Mesenchymal stem cell (in vitro differentiated cells and primary cell): ENCODE data around the gene FOXC2.

Source experiments
- DNase-seq: peaks from one replicate; pipeline ENCODE4 v3.0.0-alpha.2; 2013
- H2AFZ ChIP-seq: one replicate; pipeline ENCODE4 v1.6.1; 2013; ENCODE audit warnings: low read depth, mild to moderate bottlenecking, control low read depth, inconsistent platforms, low read length, moderate library complexity
- H2AK5ac ChIP-seq: 2 replicates; pipeline ENCODE4 v1.6.1; 2013; ENCODE audit warnings: low read length, moderate library complexity, mild to moderate bottlenecking, inconsistent platforms; ENCODE audit not compliant: severe bottlenecking
- H2BK120ac ChIP-seq: one replicate; pipeline ENCODE4 v1.6.1; 2013; ENCODE audit warnings: low read depth, mild to moderate bottlenecking, inconsistent platforms, low read length, moderate library complexity
- H2BK12ac ChIP-seq, 2 experiments: one replicate each; pipeline ENCODE4 v1.6.1; 2013; ENCODE audit warnings: inconsistent platforms in 2 of 2, low read length in 2 of 2, mild to moderate bottlenecking in 2 of 2, moderate library complexity in 2 of 2, control low read depth in 1 of 2
- H2BK15ac ChIP-seq: one replicate; pipeline ENCODE4 v1.6.1; 2013; ENCODE audit warnings: mild to moderate bottlenecking, low read depth, inconsistent platforms; ENCODE audit not compliant: poor library complexity, severe bottlenecking
- H2BK5ac ChIP-seq: 2 replicates; pipeline ENCODE4 v1.6.1; 2013; ENCODE audit warnings: low read depth, mild to moderate bottlenecking, low read length, control low read depth, inconsistent platforms; ENCODE audit not compliant: poor library complexity, severe bottlenecking
- H3K14ac ChIP-seq, 2 experiments: one replicate each; pipeline ENCODE4 v1.6.1; 2013; ENCODE audit warnings: inconsistent platforms in 2 of 2, low read length in 2 of 2, control low read depth in 1 of 2, mild to moderate bottlenecking in 1 of 2, moderate library complexity in 1 of 2
- H3K18ac ChIP-seq, 2 experiments: one replicate each; pipeline ENCODE4 v1.6.1; 2013; ENCODE audit warnings: inconsistent platforms in 2 of 2, low read length in 2 of 2, control low read depth in 1 of 2, low read depth in 1 of 2, mild to moderate bottlenecking in 1 of 2
- H3K23ac ChIP-seq, 2 experiments: one replicate each; pipeline ENCODE4 v1.6.1; 2013; ENCODE audit warnings: inconsistent platforms in 2 of 2, low read length in 2 of 2, mild to moderate bottlenecking in 2 of 2, moderate library complexity in 2 of 2, control low read depth in 1 of 2
- H3K27ac ChIP-seq: 2 replicates; pipeline ENCODE4 v1.5.1; 2013; ENCODE audit warnings: mild to moderate bottlenecking, moderate library complexity, low read length, control low read depth, inconsistent platforms; ENCODE audit not compliant: poor library complexity, severe bottlenecking
- H3K27me3 ChIP-seq, 2 experiments: 2 replicates each; pipeline versions ENCODE4 v1.6.1 to v1.7.0; 2013; ENCODE audit warnings: low read length in 2 of 2, mild to moderate bottlenecking in 2 of 2, moderate library complexity in 2 of 2, control low read depth in 1 of 2, inconsistent platforms in 1 of 2; ENCODE audit not compliant: control insufficient read depth in 1 of 2, insufficient read depth in 1 of 2
- H3K36me3 ChIP-seq, 2 experiments: 2 replicates each; pipeline versions ENCODE4 v1.6.1 to v1.7.0; 2013; ENCODE audit warnings: low read length in 2 of 2, control low read depth in 1 of 2, inconsistent platforms in 1 of 2, low read depth in 1 of 2, mild to moderate bottlenecking in 1 of 2; ENCODE audit not compliant: insufficient read depth in 2 of 2, control insufficient read depth in 1 of 2
- H3K4ac ChIP-seq, 2 experiments: one replicate each; pipeline ENCODE4 v1.6.1; 2013; ENCODE audit warnings: inconsistent platforms in 2 of 2, low read length in 2 of 2, mild to moderate bottlenecking in 2 of 2, moderate library complexity in 2 of 2, control low read depth in 1 of 2, low read depth in 1 of 2
- H3K4me1 ChIP-seq: 2 replicates; pipeline ENCODE4 v1.6.1; 2013; ENCODE audit warnings: low read depth, low read length, control low read depth; ENCODE audit not compliant: control insufficient read depth, insufficient read depth
- H3K4me2 ChIP-seq: 2 replicates; pipeline ENCODE4 v1.6.1; 2013; ENCODE audit warnings: low read length, mild to moderate bottlenecking, inconsistent platforms; ENCODE audit not compliant: poor library complexity, severe bottlenecking
- H3K4me3 ChIP-seq, 2 experiments: 2 replicates each; pipeline versions ENCODE4 v1.5.1 to v1.7.0; 2013; ENCODE audit warnings: low read length in 2 of 2, mild to moderate bottlenecking in 2 of 2, control low read depth in 1 of 2, low read depth in 1 of 2; ENCODE audit not compliant: insufficient read depth in 1 of 2
- H3K79me1 ChIP-seq: replicated peaks from 2 replicates; pipeline ENCODE4 v1.6.1; 2013; ENCODE audit warnings: mild to moderate bottlenecking, control low read depth, low read length, inconsistent platforms; ENCODE audit not compliant: poor library complexity, severe bottlenecking
- H3K9ac ChIP-seq: 2 replicates; pipeline ENCODE4 v1.7.0; 2013; ENCODE audit warnings: mild to moderate bottlenecking, low read length, moderate library complexity
- H3K9me3 ChIP-seq: 2 replicates; pipeline ENCODE4 v1.7.0; 2013; ENCODE audit warnings: mild to moderate bottlenecking, low read length; ENCODE audit not compliant: control insufficient read depth
- H4K8ac ChIP-seq: one replicate; pipeline ENCODE4 v1.6.1; 2013; ENCODE audit warnings: inconsistent platforms, mild to moderate bottlenecking, low read length, moderate library complexity
- H4K91ac ChIP-seq: one replicate; pipeline ENCODE4 v1.6.1; 2013; ENCODE audit warnings: mild to moderate bottlenecking, low read length, inconsistent platforms
- WGBS: methylation state at CpG from one replicate; pipeline ENCODE4 v1.1.7; 2013; ENCODE audit warnings: mixed read lengths; 5-methylcytosine and 5-hydroxymethylcytosine counted together

FOXC2 gene

DNA sequence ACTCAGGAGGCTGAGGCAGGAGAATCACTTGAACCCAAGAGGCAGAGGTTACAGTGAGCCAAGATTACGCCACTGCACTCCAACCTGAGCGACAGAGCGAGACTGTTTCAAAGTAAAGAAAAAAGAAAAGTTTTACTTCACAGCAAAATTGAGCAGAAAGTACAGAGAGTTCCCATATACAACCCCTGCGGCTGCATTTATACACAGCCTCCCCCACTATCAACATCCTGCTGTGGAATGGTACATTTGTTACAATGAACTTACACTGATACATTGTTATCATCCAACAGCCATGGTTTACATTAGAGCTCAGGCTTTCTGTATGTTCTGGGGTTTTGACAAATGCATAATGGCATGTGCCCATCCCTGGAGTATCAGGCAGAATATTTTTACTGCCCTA, 9.0 kb upstream of the FOXC2 start:
- H2BK5ac ChIP-seq = no peak overlapping the region
- H2BK120ac ChIP-seq = no peak overlapping the region
- no peak overlapping the region for H3K4ac ChIP-seq
- H3K9ac ChIP-seq = no peak overlapping the region
- peaks cover 19% of the 10 kb centered on the region for H3K79me1 ChIP-seq
- H2BK12ac ChIP-seq = no peak overlapping the region
- 80% methylated on average over 2 of the region's 4 CpGs for WGBS
- no peak overlapping the region for H3K4me2 ChIP-seq
- H3K27ac ChIP-seq = no peak overlapping the region
- no peak overlapping the region for H2AFZ ChIP-seq
- no peak overlapping the region for H4K91ac ChIP-seq
- no peaks in the 10 kb centered on the region for H3K9me3 ChIP-seq
- peaks cover 0 to 31% of the 10 kb centered on the region in 2 experiments for H3K27me3 ChIP-seq
- no peak overlapping the region for H3K4me3 ChIP-seq
- no peak overlapping the region for H3K14ac ChIP-seq
- H3K18ac ChIP-seq = no peak overlapping the region
- H2BK15ac ChIP-seq = no peak overlapping the region
- peaks cover 13% of the 10 kb centered on the region for H3K4me1 ChIP-seq
- DNase-seq = no peak
- no peak overlapping the region for H4K8ac ChIP-seq
- peaks cover 0 to 6% of the 10 kb centered on the region in 2 experiments for H3K36me3 ChIP-seq
- no peak overlapping the region for H2AK5ac ChIP-seq
- H3K23ac ChIP-seq = no peak overlapping the region

DNA sequence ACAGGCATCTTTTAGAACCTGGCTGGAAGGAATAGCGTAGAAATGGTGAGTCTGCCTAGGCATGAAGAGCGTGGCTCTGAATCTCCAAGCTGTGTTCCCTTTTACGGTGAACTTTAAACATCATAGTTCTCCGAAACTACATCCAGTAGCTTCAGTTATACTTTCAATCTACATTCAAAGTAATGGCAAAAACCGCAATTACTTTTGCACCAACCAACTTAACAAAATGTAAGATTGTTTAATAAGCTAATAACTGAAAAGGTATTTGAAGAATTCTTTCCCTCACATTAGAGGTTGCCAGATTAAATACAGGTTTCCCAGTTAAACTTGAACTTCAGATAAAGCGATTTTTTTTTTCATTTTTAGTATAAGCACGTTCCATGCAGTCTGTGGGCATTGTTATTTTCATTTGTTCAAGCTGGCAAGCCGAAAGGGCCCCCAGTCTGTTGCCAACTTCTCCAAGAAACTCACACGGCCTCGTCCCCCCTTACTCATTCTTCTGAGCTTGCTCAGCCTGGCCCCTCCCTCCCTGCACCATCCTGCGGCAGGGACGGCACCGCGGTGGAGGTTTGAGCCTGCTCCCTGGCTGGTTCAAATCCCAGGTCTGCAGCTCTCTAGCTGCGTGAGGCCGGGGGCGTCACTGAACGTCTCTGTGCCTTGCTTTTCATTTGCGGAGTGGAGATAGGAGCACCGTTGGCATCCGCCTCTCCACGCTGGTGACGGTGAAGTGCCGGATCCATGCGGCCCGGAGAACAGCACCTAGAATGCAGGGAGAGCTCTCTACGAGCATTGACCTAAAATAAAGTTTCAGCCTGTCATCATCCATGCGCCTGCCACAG, 8.1 kb upstream of the FOXC2 start:
- Histone ChIP-seq H3K4me1 (peaks cover 10% of the 10 kb centered on the region), H2AFZ (no peak overlapping the region), H3K4ac (no peak overlapping the region), H3K79me1 (peaks cover 9% of the 10 kb centered on the region), H3K4me2 (no peak overlapping the region), H2BK120ac (no peak overlapping the region), H3K14ac (no peak overlapping the region), H3K36me3 (peaks cover 0 to under 1% of the 10 kb centered on the region in 2 experiments), H3K9me3 (no peaks in the 10 kb centered on the region), H2BK12ac (no peak overlapping the region), H4K8ac (peak overlapping the region; percentile 40), H2BK5ac (no peak overlapping the region), H3K4me3 (no peak overlapping the region), H4K91ac (no peak overlapping the region), H3K9ac (no peak overlapping the region), H3K18ac (no peak overlapping the region), H3K23ac (no peak overlapping the region), H3K27me3 (peaks cover 0 to 35% of the 10 kb centered on the region in 2 experiments), H2BK15ac (no peak overlapping the region), H2AK5ac (no peak overlapping the region), H3K27ac (no peak overlapping the region)
- DNase-seq = no peak
- WGBS = 80% methylated on average over 27 of the region's 28 CpGs

DNA sequence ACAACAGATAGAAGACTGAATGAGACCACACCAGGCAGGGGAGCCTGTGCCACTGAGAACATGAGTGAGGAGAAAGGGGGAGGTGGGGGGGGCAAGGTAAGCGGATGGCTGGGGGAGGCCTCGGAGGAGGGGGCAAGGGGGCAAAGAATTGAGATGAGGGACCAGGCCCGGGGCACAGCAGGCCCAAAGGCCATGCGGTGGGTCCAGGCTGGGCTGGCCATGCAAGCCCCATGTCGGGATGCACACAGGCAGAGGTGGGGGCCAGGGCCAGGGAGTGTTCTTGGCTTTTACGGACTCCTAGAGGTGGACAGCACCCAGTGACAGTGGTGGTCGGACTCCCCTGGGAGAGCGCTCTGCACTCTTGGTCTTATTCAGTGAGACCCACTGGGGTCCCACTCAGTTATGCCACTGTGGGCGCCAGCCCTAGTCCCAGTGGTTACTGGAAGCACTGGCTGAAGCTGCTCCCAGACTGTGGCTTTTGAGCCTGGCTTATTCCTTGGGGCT, 6.8 kb upstream of the FOXC2 start:
- Histone ChIP-seq H2BK15ac (no peak overlapping the region), H2BK12ac (no peak overlapping the region), H4K91ac (no peak overlapping the region), H3K18ac (no peak overlapping the region), H3K4me3 (no peak overlapping the region), H2AFZ (no peak overlapping the region), H2BK120ac (no peak overlapping the region), H4K8ac (no peak overlapping the region), H3K14ac (no peak overlapping the region), H3K4ac (no peak overlapping the region), H3K9me3 (no peaks in the 10 kb centered on the region), H2AK5ac (no peak overlapping the region), H3K4me2 (no peak overlapping the region), H3K36me3 (no peaks in the 10 kb centered on the region), H3K4me1 (peaks cover 10% of the 10 kb centered on the region), H3K27ac (no peak overlapping the region), H3K23ac (no peak overlapping the region), H3K27me3 (peaks cover 0 to 45% of the 10 kb centered on the region in 2 experiments), H3K9ac (no peak overlapping the region), H3K79me1 (peaks cover 9% of the 10 kb centered on the region), H2BK5ac (no peak overlapping the region)
- 81% methylated on average over 9 of the region's 9 CpGs for WGBS
- no peak for DNase-seq

DNA sequence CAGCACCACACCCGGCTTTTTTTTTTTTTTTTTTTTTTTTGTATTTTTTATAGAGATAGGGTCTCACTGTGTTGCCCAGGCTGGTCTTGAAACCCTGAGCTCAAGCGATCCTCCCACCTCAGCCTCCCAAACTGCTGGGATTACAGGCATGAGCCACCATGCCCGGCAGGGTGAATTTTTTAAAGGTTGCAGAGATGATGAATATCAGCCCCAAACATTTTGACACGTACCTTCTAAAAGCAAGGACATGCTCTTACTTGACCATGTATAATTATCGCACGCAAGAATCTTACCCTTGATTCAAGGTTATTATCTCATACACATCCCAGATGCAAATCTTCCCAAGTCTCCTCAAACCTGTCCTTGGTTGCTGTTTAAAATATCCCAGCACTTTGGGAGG, 4.3 kb upstream of the FOXC2 start:
- Histone ChIP-seq H4K8ac (no peak overlapping the region), H2BK120ac (no peak overlapping the region), H2AFZ (no peak overlapping the region), H2BK5ac (no peak overlapping the region), H3K18ac (no peak overlapping the region), H3K9me3 (no peaks in the 10 kb centered on the region), H3K27ac (no peak overlapping the region), H3K79me1 (peaks cover 4% of the 10 kb centered on the region), H3K4me3 (no peak overlapping the region), H3K14ac (no peak overlapping the region), H3K36me3 (no peaks in the 10 kb centered on the region), H3K9ac (no peak overlapping the region), H3K4me1 (peaks cover 7% of the 10 kb centered on the region), H2BK12ac (no peak overlapping the region), H3K27me3 (peaks cover 0 to 60% of the 10 kb centered on the region in 2 experiments), H3K23ac (no peak overlapping the region), H2BK15ac (no peak overlapping the region), H3K4ac (no peak overlapping the region), H3K4me2 (no peak overlapping the region), H2AK5ac (no peak overlapping the region), H4K91ac (no peak overlapping the region)
- WGBS = 97% methylated on average over 5 of the region's 6 CpGs
- DNase-seq = no peak
